Measurements from ENCODE around the gene PAPSS1. TPM values are rescaled to one million over a fixed set of nuclear protein-coding genes. Genes with fewer than 3 reads are reported as not detected.

PAPSS1 gene
- polyA plus RNA-seq, 2 of the 4 experiments (the other 2 are of a cell fraction), result 47.3 to 52.5 TPM

- no peak overlapping the region for H3K4me2 ChIP-seq
- ChIA-PET CTCF (no interaction called here), POLR2A (no interaction called here)
- WGBS (ENCODE audit: missing lambda C conversion rate), result 29% methylated on average over 2 of the region's 2 CpGs
- H3K9me3 ChIP-seq, result no peaks in the 10 kb centered on the region; the same call in 2 of the 3 replicates
- TF ChIP-seq EHMT2 (IDR thresholded peaks at IDR 0.05; ENCODE audit: low read depth), result no peak
- TF ChIP-seq JUNB (IDR thresholded peaks at IDR 0.05), result no peak
- no peak for TF ChIP-seq REST (IDR thresholded peaks at IDR 0.05)
- no peak for TF ChIP-seq NFE2L2 (conservative IDR thresholded peaks at IDR 0.05; ENCODE audit: low read length)
- no peak for TF ChIP-seq HEYL (CRISPR knock-in tag; IDR thresholded peaks at IDR 0.05)
- TF ChIP-seq FOXS1 (CRISPR knock-in tag; IDR thresholded peaks at IDR 0.05), result no peak
- no peak for TF ChIP-seq EP300 (IDR thresholded peaks at IDR 0.05)
- TF ChIP-seq POLR2A (IDR thresholded peaks at IDR 0.05; ENCODE audit: low read length), result no peak
- no peak for TF ChIP-seq RFX5 (IDR thresholded peaks at IDR 0.05)
- no peak for TF ChIP-seq ZFP36 (IDR thresholded peaks at IDR 0.05; ENCODE audit: borderline replicate concordance, partially characterized antibody)
- no peaks in the 10 kb centered on the region for H3K4me1 ChIP-seq
- no peak overlapping the region for H3K4me3 ChIP-seq
- no peak overlapping the region for H3K27ac ChIP-seq
- FAIRE-seq (no peak), DNase-seq (ENCODE audit: low read depth in 1 of 2, low spot score in 1 of 2) (no peak), ATAC-seq (no peak)
Observed at GRCh38 chr4:107592519-107592918, 127.5 kb downstream of the PAPSS1 start.

GRCh38 chr4:107589269-107589668 is 130.8 kb downstream of the PAPSS1 start:
- CTCF ChIA-PET, result no interaction called here
- no peak overlapping the region for H3K27ac ChIP-seq
- DNase-seq (ENCODE audit: low read depth in 1 of 2, low spot score in 1 of 2) (no peak), FAIRE-seq (no peak), ATAC-seq (no peak)
- POLR2A ChIA-PET, result no interaction called here
- no peaks in the 10 kb centered on the region for H3K4me1 ChIP-seq
- H3K9me3 ChIP-seq, result no peaks in the 10 kb centered on the region; the same call in 2 of the 3 replicates
- H3K4me3 ChIP-seq, result no peak overlapping the region
- TF ChIP-seq TP53 (CRISPR knock-in tag; IDR thresholded peaks at IDR 0.05), result no peak
- no peak for TF ChIP-seq POLR2A (IDR thresholded peaks at IDR 0.05; ENCODE audit: low read length)
- no peak for TF ChIP-seq HEYL (CRISPR knock-in tag; IDR thresholded peaks at IDR 0.05)
- no peak for TF ChIP-seq EP300 (IDR thresholded peaks at IDR 0.05)
- no peak for TF ChIP-seq CHD2 (IDR thresholded peaks at IDR 0.05; ENCODE audit: low read length, partially characterized antibody)
- TF ChIP-seq GATA3 (IDR thresholded peaks at IDR 0.05; ENCODE audit: borderline replicate concordance), result no peak
- H3K4me2 ChIP-seq, result no peak overlapping the region

GRCh38 chr4:107586371-107586770 is 133.7 kb downstream of the PAPSS1 start:
- CTCF ChIA-PET, result no interaction called here
- H3K4me2 ChIP-seq, result no peak overlapping the region
- no peaks in the 10 kb centered on the region for H3K4me1 ChIP-seq
- POLR2A ChIA-PET, result no interaction called here
- WGBS (ENCODE audit: missing lambda C conversion rate), result 19% methylated on average over 4 of the region's 4 CpGs
- TF ChIP-seq PBX3 (IDR thresholded peaks at IDR 0.05), result no peak
- TF ChIP-seq JUN (IDR thresholded peaks at IDR 0.05), result no peak
- no peak for TF ChIP-seq ZSCAN20 (CRISPR knock-in tag; IDR thresholded peaks at IDR 0.05)
- TF ChIP-seq CTCF (IDR thresholded peaks at IDR 0.05), result no peak
- no peak for TF ChIP-seq CBX8 (IDR thresholded peaks at IDR 0.05)
- no peak for TF ChIP-seq HOXB13 (CRISPR knock-in tag; IDR thresholded peaks at IDR 0.05; ENCODE audit: low read depth)
- no peak for TF ChIP-seq MAZ (IDR thresholded peaks at IDR 0.05; ENCODE audit: borderline replicate concordance, low read depth, low read length)
- TF ChIP-seq HOXB5 (CRISPR knock-in tag; IDR thresholded peaks at IDR 0.05), result no peak
- H3K4me3 ChIP-seq, result no peak overlapping the region
- DNase-seq (ENCODE audit: low read depth in 1 of 2, low spot score in 1 of 2) (no peak), FAIRE-seq (no peak), ATAC-seq (no peak)
- no peaks in the 10 kb centered on the region; the same call in 2 of the 3 replicates for H3K9me3 ChIP-seq
- no peak overlapping the region for H3K27ac ChIP-seq

All from A549 (cell line).